ENCODE data around the gene EIF3B.
"Not testable (repeated sequence)": the region's sequence is repeated elsewhere in the genome, so short reads cannot be mapped to it uniquely, and the experiment has no call there.

Gene EIF3B

GRCh38 chr7:2378125-2378524 is 23.5 kb downstream of the EIF3B start:
- H3K27ac Mint-ChIP-seq; H3K4me3 Mint-ChIP-seq; H3K4me1 Mint-ChIP-seq (ENCODE audit: low read depth); H3K9me3 Mint-ChIP-seq; H3K27me3 Mint-ChIP-seq (ENCODE audit: low read depth): not testable (repeated sequence)
- H3K36me3 Mint-ChIP-seq (ENCODE audit: low read depth) = peaks cover 52% of the 10 kb centered on the region

GRCh38 chr7:2379161-2379560 is 24.5 kb downstream of the EIF3B start:
- Mint-ChIP-seq H3K27me3 (ENCODE audit: low read depth) (no peaks in the 10 kb centered on the region), H3K4me3 (no peak overlapping the region), H3K27ac (no peak overlapping the region), H3K9me3 (no peaks in the 10 kb centered on the region), H3K36me3 (ENCODE audit: low read depth) (peaks cover 52% of the 10 kb centered on the region), H3K4me1 (ENCODE audit: low read depth) (peaks cover 3% of the 10 kb centered on the region)

- H3K27me3 Mint-ChIP-seq (ENCODE audit: low read depth) = no peaks in the 10 kb centered on the region
- H3K36me3 Mint-ChIP-seq (ENCODE audit: low read depth) = peaks cover 50% of the 10 kb centered on the region
- no peak overlapping the region for H3K4me3 Mint-ChIP-seq
- no peaks in the 10 kb centered on the region for H3K9me3 Mint-ChIP-seq
- peaks cover 3% of the 10 kb centered on the region for H3K4me1 Mint-ChIP-seq (ENCODE audit: low read depth)
- no peak overlapping the region for H3K27ac Mint-ChIP-seq
Measured at GRCh38 chr7:2379821-2380450, 25.3 kb downstream of the EIF3B start.

- no peaks in the 10 kb centered on the region for H3K9me3 Mint-ChIP-seq
- no peak overlapping the region for H3K27ac Mint-ChIP-seq
- H3K4me3 Mint-ChIP-seq = no peak overlapping the region
- peaks cover 3% of the 10 kb centered on the region for H3K4me1 Mint-ChIP-seq (ENCODE audit: low read depth)
- H3K36me3 Mint-ChIP-seq (ENCODE audit: low read depth) = peaks cover 45% of the 10 kb centered on the region
- no peaks in the 10 kb centered on the region for H3K27me3 Mint-ChIP-seq (ENCODE audit: low read depth)
Measured at GRCh38 chr7:2380461-2380860, 25.8 kb downstream of the EIF3B start.

- peaks cover 3% of the 10 kb centered on the region for H3K4me1 Mint-ChIP-seq (ENCODE audit: low read depth)
- H3K27me3 Mint-ChIP-seq (ENCODE audit: low read depth) = no peaks in the 10 kb centered on the region
- H3K9me3 Mint-ChIP-seq = no peaks in the 10 kb centered on the region
- no peak overlapping the region for H3K4me3 Mint-ChIP-seq
- peaks cover 40% of the 10 kb centered on the region for H3K36me3 Mint-ChIP-seq (ENCODE audit: low read depth)
- H3K27ac Mint-ChIP-seq = no peak overlapping the region
Measured at GRCh38 chr7:2381227-2381626, 26.6 kb downstream of the EIF3B start.

GRCh38 chr7:2381881-2382509 is 27.4 kb downstream of the EIF3B start:
- H3K36me3 Mint-ChIP-seq (ENCODE audit: low read depth) = peaks cover 36% of the 10 kb centered on the region
- no peak overlapping the region for H3K4me3 Mint-ChIP-seq
- no peak overlapping the region for H3K27ac Mint-ChIP-seq
- H3K4me1 Mint-ChIP-seq (ENCODE audit: low read depth) = peaks cover 3% of the 10 kb centered on the region
- no peaks in the 10 kb centered on the region for H3K27me3 Mint-ChIP-seq (ENCODE audit: low read depth)
- H3K9me3 Mint-ChIP-seq = no peaks in the 10 kb centered on the region

- Mint-ChIP-seq H3K36me3 (ENCODE audit: low read depth) (peaks cover 26% of the 10 kb centered on the region), H3K27ac (no peak overlapping the region), H3K4me1 (ENCODE audit: low read depth) (no peaks in the 10 kb centered on the region), H3K4me3 (no peak overlapping the region), H3K9me3 (no peaks in the 10 kb centered on the region), H3K27me3 (ENCODE audit: low read depth) (no peaks in the 10 kb centered on the region)
Measured at GRCh38 chr7:2383543-2384274, 29.1 kb downstream of the EIF3B start.

- H3K9me3 Mint-ChIP-seq = no peaks in the 10 kb centered on the region
- no peak overlapping the region for H3K27ac Mint-ChIP-seq
- peaks cover 18% of the 10 kb centered on the region for H3K36me3 Mint-ChIP-seq (ENCODE audit: low read depth)
- no peak overlapping the region for H3K4me3 Mint-ChIP-seq
- no peaks in the 10 kb centered on the region for H3K4me1 Mint-ChIP-seq (ENCODE audit: low read depth)
- no peaks in the 10 kb centered on the region for H3K27me3 Mint-ChIP-seq (ENCODE audit: low read depth)
Measured at GRCh38 chr7:2384354-2385243, 30.0 kb downstream of the EIF3B start.

- not testable (repeated sequence) for H3K9me3 Mint-ChIP-seq; H3K4me3 Mint-ChIP-seq; H3K4me1 Mint-ChIP-seq (ENCODE audit: low read depth); H3K27me3 Mint-ChIP-seq (ENCODE audit: low read depth); H3K27ac Mint-ChIP-seq; H3K36me3 Mint-ChIP-seq (ENCODE audit: low read depth)
Measured at GRCh38 chr7:2386122-2386521, 31.5 kb downstream of the EIF3B start.

GRCh38 chr7:2386964-2387669 is 32.5 kb downstream of the EIF3B start:
- H3K36me3 Mint-ChIP-seq (ENCODE audit: low read depth) = no peaks in the 10 kb centered on the region
- H3K27me3 Mint-ChIP-seq (ENCODE audit: low read depth) = no peaks in the 10 kb centered on the region
- H3K4me1 Mint-ChIP-seq (ENCODE audit: low read depth) = no peaks in the 10 kb centered on the region
- H3K27ac Mint-ChIP-seq = no peak overlapping the region
- no peak overlapping the region for H3K4me3 Mint-ChIP-seq
- no peaks in the 10 kb centered on the region for H3K9me3 Mint-ChIP-seq

- H3K27ac Mint-ChIP-seq = no peak overlapping the region
- H3K4me1 Mint-ChIP-seq (ENCODE audit: low read depth) = peaks cover 2% of the 10 kb centered on the region
Measured at GRCh38 chr7:2387897-2388636, 33.4 kb downstream of the EIF3B start.

GRCh38 chr7:2388637-2388954 is 34.0 kb downstream of the EIF3B start:
- no peaks in the 10 kb centered on the region for H3K36me3 Mint-ChIP-seq (ENCODE audit: low read depth)
- H3K9me3 Mint-ChIP-seq = no peaks in the 10 kb centered on the region

More at GRCh38 chr7:2387897-2388636, 33.4 kb downstream of the EIF3B start:
- H3K27me3 Mint-ChIP-seq (ENCODE audit: low read depth) = no peaks in the 10 kb centered on the region
- H3K9me3 Mint-ChIP-seq = no peaks in the 10 kb centered on the region
- no peak overlapping the region for H3K4me3 Mint-ChIP-seq
- H3K36me3 Mint-ChIP-seq (ENCODE audit: low read depth) = no peaks in the 10 kb centered on the region

GRCh38 chr7:2390020-2390816 is 35.6 kb downstream of the EIF3B start:
- not testable (repeated sequence) for H3K4me3 Mint-ChIP-seq; H3K36me3 Mint-ChIP-seq (ENCODE audit: low read depth); H3K27ac Mint-ChIP-seq; H3K4me1 Mint-ChIP-seq (ENCODE audit: low read depth); H3K27me3 Mint-ChIP-seq (ENCODE audit: low read depth); H3K9me3 Mint-ChIP-seq

More at GRCh38 chr7:2388637-2388954, 34.0 kb downstream of the EIF3B start:
- Mint-ChIP-seq H3K4me1 (ENCODE audit: low read depth) (peaks cover 2% of the 10 kb centered on the region), H3K27ac (no peak overlapping the region), H3K27me3 (ENCODE audit: low read depth) (no peaks in the 10 kb centered on the region), H3K4me3 (no peak overlapping the region)

Measured in T-helper 1 cell treated with Interleukin-12 subunit alpha and Interleukin-12 subunit beta and Interleukin-4 antibody, amounts not matched to agents 30 μg/mL and 1 μg/mL, for 36 hours (primary cell).